ENCODE results near the gene MAMLD1.

Gene MAMLD1

DNA sequence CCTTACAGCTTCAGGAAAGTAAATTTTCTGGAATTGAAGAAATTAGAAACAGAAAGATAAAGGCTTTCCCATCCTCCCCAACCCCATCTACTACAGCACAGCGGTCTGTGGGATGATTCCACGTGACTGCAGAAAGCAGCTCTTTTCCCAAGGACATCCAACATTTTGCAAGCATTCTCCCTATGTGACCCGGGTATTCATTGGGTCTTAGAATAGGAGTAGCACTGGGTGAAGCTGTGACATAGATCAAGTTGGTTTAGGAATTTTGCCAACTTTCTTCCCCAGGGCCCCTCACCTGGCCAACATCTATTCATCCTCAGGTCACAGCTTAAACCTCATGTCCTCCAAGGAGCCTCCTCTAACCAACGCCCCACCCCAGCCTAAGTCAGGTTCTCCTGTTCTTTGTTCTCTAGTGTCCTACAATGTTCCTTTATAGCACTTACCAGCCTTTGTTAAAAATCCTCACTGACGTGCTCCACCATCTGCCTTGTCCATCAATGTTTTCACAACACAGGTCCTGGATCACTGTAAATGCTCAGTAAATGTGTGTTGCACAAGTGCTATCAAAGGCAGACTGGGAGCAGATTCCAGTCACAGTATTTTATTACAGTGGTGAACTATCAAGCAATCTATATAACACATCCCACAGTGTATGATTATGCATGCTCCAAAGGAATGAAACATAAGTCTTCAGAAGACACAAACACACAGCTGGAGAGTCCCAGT, 124.4 kb downstream of the MAMLD1 start:
- in situ Hi-C loops (cut with HindIII; ENCODE audit: low sequenced_read_pairs) = no loop called here

DNA sequence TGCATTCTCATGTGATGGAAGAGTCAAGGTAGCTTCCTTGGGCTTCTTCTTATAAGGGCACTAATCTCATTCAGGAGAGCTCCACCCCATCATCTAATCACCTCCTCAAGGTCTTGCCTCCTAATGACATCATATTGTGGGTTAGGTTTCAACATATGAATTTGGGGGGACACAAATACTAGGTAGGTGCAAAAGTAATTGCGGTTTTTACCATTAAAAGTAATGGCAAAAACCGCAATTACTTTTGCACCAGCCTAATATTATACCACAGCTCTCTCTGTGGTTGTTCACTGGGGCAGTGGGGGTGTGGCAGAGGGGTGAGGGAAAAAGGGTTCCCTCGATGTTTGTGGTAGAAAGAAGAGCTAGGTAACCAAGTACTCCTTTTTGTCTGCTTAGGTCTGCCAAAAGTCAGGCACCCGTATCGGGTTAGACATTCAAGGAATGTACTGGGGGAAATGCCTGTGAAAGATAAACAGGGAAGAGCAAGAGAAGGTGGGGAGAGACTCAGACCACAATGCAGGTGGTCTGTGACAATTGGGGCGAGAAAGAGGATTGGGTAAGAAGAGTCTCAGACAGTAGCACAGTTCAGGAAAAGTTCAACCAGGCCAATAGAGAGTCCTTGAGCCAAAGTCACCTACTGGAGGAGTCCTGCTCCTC, 126.4 kb downstream of the MAMLD1 start:
- no peak overlapping the region for H3K4me3 ChIP-seq (ENCODE audit: low read depth, low read length)
- no peak for DNase-seq (ENCODE audit: low read depth, low spot score)
- TF ChIP-seq, protein P1, sequence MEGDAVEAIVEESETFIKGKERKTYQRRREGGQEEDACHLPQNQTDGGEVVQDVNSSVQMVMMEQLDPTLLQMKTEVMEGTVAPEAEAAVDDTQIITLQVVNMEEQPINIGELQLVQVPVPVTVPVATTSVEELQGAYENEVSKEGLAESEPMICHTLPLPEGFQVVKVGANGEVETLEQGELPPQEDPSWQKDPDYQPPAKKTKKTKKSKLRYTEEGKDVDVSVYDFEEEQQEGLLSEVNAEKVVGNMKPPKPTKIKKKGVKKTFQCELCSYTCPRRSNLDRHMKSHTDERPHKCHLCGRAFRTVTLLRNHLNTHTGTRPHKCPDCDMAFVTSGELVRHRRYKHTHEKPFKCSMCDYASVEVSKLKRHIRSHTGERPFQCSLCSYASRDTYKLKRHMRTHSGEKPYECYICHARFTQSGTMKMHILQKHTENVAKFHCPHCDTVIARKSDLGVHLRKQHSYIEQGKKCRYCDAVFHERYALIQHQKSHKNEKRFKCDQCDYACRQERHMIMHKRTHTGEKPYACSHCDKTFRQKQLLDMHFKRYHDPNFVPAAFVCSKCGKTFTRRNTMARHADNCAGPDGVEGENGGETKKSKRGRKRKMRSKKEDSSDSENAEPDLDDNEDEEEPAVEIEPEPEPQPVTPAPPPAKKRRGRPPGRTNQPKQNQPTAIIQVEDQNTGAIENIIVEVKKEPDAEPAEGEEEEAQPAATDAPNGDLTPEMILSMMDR (IDR thresholded peaks at IDR 0.05; ENCODE audit: low read depth, low read length) = no peak
- in situ Hi-C loops (cut with HindIII; ENCODE audit: low sequenced_read_pairs) = no loop called here

More for the DNA sequence above, 124.4 kb downstream of the MAMLD1 start:
- no peak overlapping the region for H3K4me3 ChIP-seq (ENCODE audit: low read depth, low read length)
- TF ChIP-seq, protein P1 (IDR thresholded peaks at IDR 0.05; ENCODE audit: low read depth, low read length) = no peak
- DNase-seq (ENCODE audit: low read depth, low spot score) = no peak

DNA sequence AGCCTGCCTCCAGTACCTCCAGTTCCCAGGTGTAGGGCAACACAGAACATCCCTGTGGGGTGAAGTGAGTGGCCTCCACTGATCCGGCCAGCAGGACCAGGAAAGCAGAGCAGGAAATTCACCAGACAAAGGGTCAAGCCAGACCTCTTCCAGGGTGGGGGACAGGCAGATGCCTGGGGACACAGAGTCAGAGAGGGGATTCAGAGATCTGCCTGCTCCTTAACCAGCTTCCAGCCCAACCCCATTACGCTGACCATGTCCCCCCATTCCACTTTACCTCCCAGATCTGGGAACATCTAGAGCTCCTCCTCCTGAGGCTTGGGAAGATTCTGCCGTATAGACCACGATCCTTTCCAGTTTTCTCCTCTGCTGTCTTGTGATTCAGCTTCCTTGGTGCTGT, 132.4 kb downstream of the MAMLD1 start:
- H3K4me3 ChIP-seq (ENCODE audit: low read depth, low read length) = no peak overlapping the region
- TF ChIP-seq, protein P1 (IDR thresholded peaks at IDR 0.05; ENCODE audit: low read depth, low read length) = no peak
- in situ Hi-C loops (cut with HindIII; ENCODE audit: low sequenced_read_pairs) = no loop called here
- no peak for DNase-seq (ENCODE audit: low read depth, low spot score)

DNA sequence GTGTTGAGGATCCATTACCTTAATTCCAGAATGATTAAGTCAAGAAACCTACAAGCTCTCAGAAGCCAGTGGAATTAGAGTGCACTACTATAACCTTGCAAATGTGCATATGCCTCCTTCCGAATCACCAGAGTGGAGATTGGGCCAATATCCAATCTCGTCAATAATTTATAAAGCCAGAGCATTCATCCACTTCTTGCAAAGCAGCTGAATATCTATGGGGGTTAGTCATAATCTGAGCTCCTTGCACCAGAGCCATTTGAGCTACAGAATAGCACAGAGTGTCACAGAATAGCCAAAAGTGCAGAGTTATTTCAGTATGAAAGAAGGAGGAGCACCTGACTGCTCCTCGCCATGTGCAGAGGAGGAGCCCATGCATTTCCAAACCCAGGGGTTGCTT, 136.1 kb downstream of the MAMLD1 start:
- H3K4me3 ChIP-seq (ENCODE audit: low read depth, low read length) = no peak overlapping the region
- TF ChIP-seq, protein P1 (IDR thresholded peaks at IDR 0.05; ENCODE audit: low read depth, low read length) = no peak
- in situ Hi-C loops (cut with HindIII; ENCODE audit: low sequenced_read_pairs) = no loop called here
- no peak for DNase-seq (ENCODE audit: low read depth, low spot score)

DNA sequence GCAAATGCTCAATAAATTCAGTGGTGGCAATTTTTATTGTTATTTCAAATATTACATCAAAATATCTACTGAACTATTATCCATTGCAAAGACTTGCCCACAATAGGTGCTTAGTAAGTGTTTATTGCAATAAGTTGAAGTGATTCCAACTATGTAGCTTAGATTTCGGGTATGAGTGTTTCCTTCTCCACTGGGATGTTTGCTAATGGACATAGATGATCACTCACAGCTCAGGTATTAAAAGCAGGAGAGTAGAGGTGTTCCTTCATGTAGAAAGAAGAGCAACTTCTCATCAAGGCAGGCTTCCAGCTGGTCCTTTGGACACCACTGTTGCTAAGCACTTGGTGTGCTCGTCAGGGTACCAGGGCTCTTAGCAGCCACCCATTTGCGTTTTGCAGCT, 139.0 kb downstream of the MAMLD1 start:
- no peak overlapping the region for H3K4me3 ChIP-seq (ENCODE audit: low read depth, low read length)
- TF ChIP-seq, protein P1 (IDR thresholded peaks at IDR 0.05; ENCODE audit: low read depth, low read length) = no peak
- in situ Hi-C loops (cut with HindIII; ENCODE audit: low sequenced_read_pairs) = no loop called here
- DNase-seq (ENCODE audit: low read depth, low spot score) = no peak

DNA sequence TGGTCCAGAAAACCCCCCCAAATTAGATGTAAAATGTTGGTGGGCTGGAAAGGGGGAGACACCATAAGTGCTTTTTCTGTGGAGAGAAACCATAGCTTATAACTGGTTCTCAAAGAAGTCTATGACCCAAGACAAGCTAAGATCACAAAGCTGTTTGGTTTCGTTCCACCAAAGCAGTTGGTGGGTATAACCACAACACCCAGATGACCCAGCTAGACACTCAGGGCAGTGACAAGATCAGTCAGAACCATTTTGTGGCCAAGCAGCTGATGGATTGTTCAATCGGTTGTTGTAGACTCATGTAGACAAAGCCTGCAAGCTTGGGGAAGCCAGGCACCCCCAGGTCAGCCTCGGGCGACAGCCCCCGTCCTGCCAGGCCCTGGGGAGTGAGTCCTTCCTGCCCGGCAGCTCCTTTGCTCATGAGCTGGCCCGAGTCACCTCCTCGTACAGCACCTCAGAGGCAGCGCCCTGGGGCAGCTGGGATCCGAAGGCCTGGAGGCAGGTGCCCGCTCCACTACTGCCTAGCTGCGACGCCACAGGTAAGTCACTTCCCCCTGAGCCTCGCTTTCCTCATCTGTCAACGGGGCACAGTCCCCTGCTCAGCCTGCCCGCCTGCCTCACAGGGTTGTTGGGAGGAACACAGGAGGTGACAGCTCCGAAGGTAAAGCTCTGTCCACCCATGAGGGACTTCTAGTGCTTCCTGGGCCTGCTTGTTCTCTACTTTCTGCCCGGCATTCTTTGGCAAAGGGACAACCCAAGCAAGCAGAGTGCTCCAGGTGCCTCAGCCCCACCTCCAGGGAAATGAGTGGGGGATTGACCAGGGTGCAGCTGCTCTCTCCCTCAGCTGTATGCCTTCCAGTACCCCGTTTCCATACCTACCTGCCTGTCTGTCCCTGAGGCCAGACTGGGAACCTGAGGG, 140.1 kb downstream of the MAMLD1 start:
- in situ Hi-C loops (cut with HindIII; ENCODE audit: low sequenced_read_pairs) = no loop called here
- TF ChIP-seq, protein P1 (IDR thresholded peaks at IDR 0.05; ENCODE audit: low read depth, low read length) = no peak
- no peak overlapping the region for H3K4me3 ChIP-seq (ENCODE audit: low read depth, low read length)
- DNase-seq (ENCODE audit: low read depth, low spot score) = no peak
